Measurements from ENCODE around the gene GFI1B.

GRCh38 chr9:132937463-132937901, 41.0 kb upstream of the GFI1B start:
- TF ChIP-seq SMC3 (conservative IDR thresholded peaks at IDR 0.05; ENCODE audit: poor library complexity) = no peak
- TF ChIP-seq, protein P1, sequence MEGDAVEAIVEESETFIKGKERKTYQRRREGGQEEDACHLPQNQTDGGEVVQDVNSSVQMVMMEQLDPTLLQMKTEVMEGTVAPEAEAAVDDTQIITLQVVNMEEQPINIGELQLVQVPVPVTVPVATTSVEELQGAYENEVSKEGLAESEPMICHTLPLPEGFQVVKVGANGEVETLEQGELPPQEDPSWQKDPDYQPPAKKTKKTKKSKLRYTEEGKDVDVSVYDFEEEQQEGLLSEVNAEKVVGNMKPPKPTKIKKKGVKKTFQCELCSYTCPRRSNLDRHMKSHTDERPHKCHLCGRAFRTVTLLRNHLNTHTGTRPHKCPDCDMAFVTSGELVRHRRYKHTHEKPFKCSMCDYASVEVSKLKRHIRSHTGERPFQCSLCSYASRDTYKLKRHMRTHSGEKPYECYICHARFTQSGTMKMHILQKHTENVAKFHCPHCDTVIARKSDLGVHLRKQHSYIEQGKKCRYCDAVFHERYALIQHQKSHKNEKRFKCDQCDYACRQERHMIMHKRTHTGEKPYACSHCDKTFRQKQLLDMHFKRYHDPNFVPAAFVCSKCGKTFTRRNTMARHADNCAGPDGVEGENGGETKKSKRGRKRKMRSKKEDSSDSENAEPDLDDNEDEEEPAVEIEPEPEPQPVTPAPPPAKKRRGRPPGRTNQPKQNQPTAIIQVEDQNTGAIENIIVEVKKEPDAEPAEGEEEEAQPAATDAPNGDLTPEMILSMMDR (IDR thresholded peaks at IDR 0.05; ENCODE audit: poor library complexity, severe bottlenecking) = no peak
- TF ChIP-seq EZH2 (IDR thresholded peaks at IDR 0.05; ENCODE audit: borderline replicate concordance, insufficient read depth, low read length, poor library complexity, severe bottlenecking) = no peak
- no peak for TF ChIP-seq POLR2AphosphoS5 (IDR thresholded peaks at IDR 0.05)
- TF ChIP-seq MXI1 (conservative IDR thresholded peaks at IDR 0.05; ENCODE audit: poor library complexity, severe bottlenecking) = no peak
- TF ChIP-seq EP300 (conservative IDR thresholded peaks at IDR 0.05; ENCODE audit: poor library complexity, severe bottlenecking) = no peak
